Activated T-helper 1 cell treated with anti-CD3 and anti-CD28 coated beads, Interleukin-12 subunit alpha, Interleukin-12 subunit beta, Interleukin-2, Interleukin-4 antibody, amounts not matched to agents 30 ng/mL and 10 ng/mL and 1 ng/mL, durations not matched to agents 14 hours and 24 hours and 36 hours (primary cell): ENCODE results near the gene TRPV3. TPM values are rescaled to one million over a fixed set of nuclear protein-coding genes. Genes with fewer than 3 reads are reported as not detected.
"Not testable (repeated sequence)": the region's sequence is repeated elsewhere in the genome, so short reads cannot be mapped to it uniquely, and the experiment has no call there.

Experiments
- DNase-seq: peaks from one replicate; pipeline ENCODE4 v3.0.0; 2021; ENCODE audit warnings: low spot score
- H3K27ac Mint-ChIP-seq: one replicate; pipeline ENCODE4 v1.8.0; 2021; ENCODE audit warnings: mild to moderate bottlenecking, mixed read lengths
- H3K27me3 Mint-ChIP-seq: one replicate; pipeline ENCODE4 v1.8.0; 2022; ENCODE audit warnings: mild to moderate bottlenecking, moderate library complexity, mixed read lengths; ENCODE audit not compliant: insufficient read depth
- H3K36me3 Mint-ChIP-seq: one replicate; pipeline ENCODE4 v1.8.0; 2021; ENCODE audit warnings: low read depth, mixed read lengths
- H3K4me1 Mint-ChIP-seq: one replicate; pipeline ENCODE4 v1.8.0; 2021; ENCODE audit warnings: low read depth, mixed read lengths
- H3K4me3 Mint-ChIP-seq: one replicate; pipeline ENCODE4 v1.8.0; 2021; ENCODE audit warnings: mild to moderate bottlenecking, moderate library complexity, mixed read lengths
- H3K9me3 Mint-ChIP-seq: one replicate; pipeline ENCODE4 v1.8.0; 2021; ENCODE audit warnings: mixed read lengths
- intact Hi-C: fragments of 100-400 bp; cut with micrococcal nuclease; formaldehyde crosslinking; loops from one replicate; pipeline ENCODE4 v1.15.1; 2024
- total RNA-seq: library from RNA; stranded (reverse); gene quantifications from 2 replicates; pipeline ENCODE4 v1.2.3, GENCODE V29; 2022

TRPV3 gene
- total RNA-seq, 1 donor from 2014 or later, result 0.26 TPM

DNA sequence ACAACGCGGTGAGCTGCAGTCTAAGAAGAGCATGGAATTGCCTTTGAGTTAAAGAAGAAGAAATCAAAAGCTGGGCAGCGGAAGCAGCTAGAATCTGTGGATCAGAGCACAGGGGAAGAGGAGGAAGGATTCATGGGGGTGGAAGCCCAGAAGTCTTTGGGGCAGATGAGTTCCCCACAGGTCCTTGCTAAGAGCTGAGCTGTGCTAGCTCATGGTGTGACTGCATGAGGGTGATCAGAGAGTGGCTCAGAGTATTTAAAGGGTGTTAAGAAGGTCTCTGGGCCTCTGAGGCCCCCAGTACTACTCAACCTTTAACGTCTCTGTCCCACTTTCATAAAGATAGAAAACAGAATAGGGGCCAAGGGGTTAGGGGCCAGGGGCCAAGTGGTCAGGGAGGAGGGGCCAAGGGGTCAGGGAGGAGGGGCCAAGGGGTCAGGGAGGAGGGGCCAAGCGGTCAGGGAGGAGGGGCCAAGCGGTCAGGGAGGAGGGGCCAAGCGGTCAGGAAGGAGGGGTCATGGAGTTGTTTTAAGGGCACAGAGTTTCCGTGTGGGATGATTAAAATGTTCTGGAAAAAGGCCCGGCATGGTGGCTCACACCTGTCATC is 12.0 kb upstream of the TRPV3 start:
- no peak overlapping the region for H3K27ac Mint-ChIP-seq
- no peaks in the 10 kb centered on the region for H3K4me1 Mint-ChIP-seq
- H3K27me3 Mint-ChIP-seq, result no peaks in the 10 kb centered on the region
- H3K4me3 Mint-ChIP-seq, result no peak overlapping the region
- no peak for DNase-seq
- no peaks in the 10 kb centered on the region for H3K9me3 Mint-ChIP-seq
- peaks cover 7% of the 10 kb centered on the region for H3K36me3 Mint-ChIP-seq
- intact Hi-C loops, result no loop called here

DNA sequence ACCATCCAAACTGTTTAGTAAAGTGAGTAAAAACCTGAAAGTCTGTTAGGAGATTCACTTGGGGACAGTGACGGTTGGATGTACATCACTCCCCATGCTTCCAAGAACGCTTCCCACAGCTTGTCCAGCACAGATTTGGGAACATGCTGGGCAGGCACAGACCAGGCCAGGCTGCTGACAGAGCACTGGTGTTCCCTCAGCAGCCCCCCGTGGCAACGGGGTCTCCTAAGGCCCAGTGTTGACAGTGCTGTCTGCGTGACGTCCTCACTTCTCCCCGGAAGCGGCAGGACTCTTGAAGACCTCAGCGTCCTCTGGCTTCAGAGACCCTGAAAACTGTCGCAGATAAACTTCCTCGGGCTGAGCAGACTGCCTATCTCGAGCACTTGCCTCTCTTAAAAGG is 8.9 kb upstream of the TRPV3 start:
- DNase-seq, result no peak
- intact Hi-C loops, result no loop called here
- peaks cover 7% of the 10 kb centered on the region for H3K36me3 Mint-ChIP-seq
- H3K4me3 Mint-ChIP-seq, result no peak overlapping the region
- H3K9me3 Mint-ChIP-seq, result no peaks in the 10 kb centered on the region
- H3K27ac Mint-ChIP-seq, result no peak overlapping the region
- H3K4me1 Mint-ChIP-seq, result peaks cover 14% of the 10 kb centered on the region
- H3K27me3 Mint-ChIP-seq, result no peaks in the 10 kb centered on the region

DNA sequence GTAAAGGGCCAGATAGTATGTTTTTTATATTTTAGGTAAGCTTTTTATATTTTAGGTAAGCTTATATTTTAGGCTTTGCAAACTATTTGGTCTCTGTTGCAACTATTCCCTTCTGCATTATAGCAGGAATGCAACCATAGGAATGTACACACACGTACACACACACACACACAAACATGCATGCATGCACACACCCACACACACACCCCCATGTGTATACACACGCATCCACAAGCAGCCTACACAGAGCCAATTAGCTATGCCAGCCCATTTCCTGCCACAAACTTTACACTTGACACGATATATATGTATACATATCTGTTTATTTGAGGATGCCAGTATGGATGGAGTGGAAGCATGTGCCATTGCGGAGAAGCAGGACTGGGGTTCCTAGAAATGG is 7.5 kb upstream of the TRPV3 start:
- Mint-ChIP-seq H3K27me3 (no peaks in the 10 kb centered on the region), H3K27ac (no peak overlapping the region), H3K4me1 (peaks cover 14% of the 10 kb centered on the region), H3K36me3 (peaks cover 7% of the 10 kb centered on the region), H3K4me3 (no peak overlapping the region), H3K9me3 (no peaks in the 10 kb centered on the region)
- intact Hi-C loops, result no loop called here
- no peak for DNase-seq

DNA sequence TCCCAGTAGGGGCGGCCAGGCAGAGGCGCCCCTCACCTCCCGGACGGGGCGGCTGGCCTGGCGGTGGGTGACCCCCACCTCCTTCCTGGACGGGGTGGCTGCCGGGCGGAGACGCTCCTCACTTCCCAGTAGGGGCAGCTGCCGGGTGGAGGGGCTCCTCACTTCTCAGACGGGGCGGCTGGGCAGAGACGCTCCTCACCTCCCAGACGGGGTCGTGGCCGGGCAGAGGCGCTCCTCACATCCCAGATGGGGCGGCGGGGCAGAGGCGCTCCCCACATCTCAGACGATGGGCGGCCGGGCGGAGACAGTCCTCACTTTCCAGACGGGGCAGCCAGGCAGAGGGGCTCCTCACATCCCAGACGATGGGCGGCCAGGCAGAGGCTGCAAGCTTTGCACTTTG is 6.6 kb upstream of the TRPV3 start:
- DNase-seq, H3K9me3 Mint-ChIP-seq, H3K27me3 Mint-ChIP-seq, H3K4me3 Mint-ChIP-seq, H3K27ac Mint-ChIP-seq, H3K36me3 Mint-ChIP-seq, intact Hi-C loops: not testable (repeated sequence)
- peaks cover 16% of the 10 kb centered on the region for H3K4me1 Mint-ChIP-seq

DNA sequence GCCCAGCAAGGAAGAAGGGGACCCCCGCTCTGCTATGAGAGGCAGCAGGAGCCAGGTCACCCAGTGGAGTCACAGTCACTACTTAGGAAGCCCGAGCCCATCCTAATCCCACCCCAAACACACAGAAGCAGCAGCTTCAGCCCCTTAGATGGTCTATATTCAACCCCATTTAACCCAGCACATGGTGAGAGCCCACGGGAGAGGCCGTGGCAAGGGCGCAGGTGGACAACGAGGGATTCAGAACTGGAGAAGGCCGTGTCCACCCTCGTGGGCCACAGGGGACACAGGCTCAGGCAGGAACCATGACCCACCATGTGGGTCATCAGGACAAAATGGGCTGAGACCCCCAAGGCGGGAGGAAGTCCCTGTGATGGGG is 1.6 kb upstream of the TRPV3 start:
- peaks cover 34% of the 10 kb centered on the region for H3K4me1 Mint-ChIP-seq
- H3K27ac Mint-ChIP-seq, result peak overlapping the region; percentile 52
- DNase-seq, result no peak
- H3K4me3 Mint-ChIP-seq, result peak overlapping the region; percentile 30
- H3K9me3 Mint-ChIP-seq, result no peaks in the 10 kb centered on the region
- intact Hi-C loops, result no loop called here
- no peaks in the 10 kb centered on the region for H3K36me3 Mint-ChIP-seq
- peaks cover 2% of the 10 kb centered on the region for H3K27me3 Mint-ChIP-seq

DNA sequence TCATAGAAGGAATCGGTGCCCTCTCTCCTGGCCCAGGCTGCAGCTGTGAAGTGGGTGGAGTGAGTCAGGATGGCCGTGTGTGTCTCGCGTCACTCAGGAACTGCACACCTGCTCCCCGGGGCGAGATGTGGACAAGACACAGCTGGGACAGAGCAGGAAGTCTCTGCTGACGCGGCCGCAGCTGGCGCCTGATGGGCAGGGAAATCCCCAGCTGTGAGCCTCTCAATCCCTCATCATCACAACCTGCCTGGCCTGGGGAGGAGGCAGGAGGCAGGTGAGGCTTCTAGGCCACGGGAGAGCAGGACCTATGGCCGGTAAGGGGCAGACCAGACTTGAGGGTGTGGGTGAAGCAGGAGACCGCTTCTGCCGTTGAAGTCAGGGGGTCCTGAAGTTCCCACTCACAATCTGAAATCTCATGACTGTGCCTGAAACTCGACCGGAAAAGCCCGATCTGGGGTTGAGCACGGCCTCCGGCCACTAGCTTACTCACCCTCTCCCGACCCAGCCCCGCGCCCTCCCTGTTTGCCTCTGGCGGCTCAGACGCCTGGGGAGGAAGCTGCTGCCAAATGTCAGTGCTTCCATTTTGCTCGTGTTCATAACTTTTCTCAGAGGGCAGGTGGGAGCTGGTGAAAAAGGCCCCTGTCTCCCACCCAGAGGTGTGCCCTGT is 1.1 kb upstream of the TRPV3 start:
- peak overlapping the region; percentile 76 for H3K27ac Mint-ChIP-seq
- peak; percentile 42 for DNase-seq
- H3K27me3 Mint-ChIP-seq, result peaks cover 2% of the 10 kb centered on the region
- H3K36me3 Mint-ChIP-seq, result no peaks in the 10 kb centered on the region
- H3K9me3 Mint-ChIP-seq, result no peaks in the 10 kb centered on the region
- intact Hi-C loops, result no loop called here
- peak overlapping the region; percentile 61 for H3K4me3 Mint-ChIP-seq
- H3K4me1 Mint-ChIP-seq, result peaks cover 34% of the 10 kb centered on the region

DNA sequence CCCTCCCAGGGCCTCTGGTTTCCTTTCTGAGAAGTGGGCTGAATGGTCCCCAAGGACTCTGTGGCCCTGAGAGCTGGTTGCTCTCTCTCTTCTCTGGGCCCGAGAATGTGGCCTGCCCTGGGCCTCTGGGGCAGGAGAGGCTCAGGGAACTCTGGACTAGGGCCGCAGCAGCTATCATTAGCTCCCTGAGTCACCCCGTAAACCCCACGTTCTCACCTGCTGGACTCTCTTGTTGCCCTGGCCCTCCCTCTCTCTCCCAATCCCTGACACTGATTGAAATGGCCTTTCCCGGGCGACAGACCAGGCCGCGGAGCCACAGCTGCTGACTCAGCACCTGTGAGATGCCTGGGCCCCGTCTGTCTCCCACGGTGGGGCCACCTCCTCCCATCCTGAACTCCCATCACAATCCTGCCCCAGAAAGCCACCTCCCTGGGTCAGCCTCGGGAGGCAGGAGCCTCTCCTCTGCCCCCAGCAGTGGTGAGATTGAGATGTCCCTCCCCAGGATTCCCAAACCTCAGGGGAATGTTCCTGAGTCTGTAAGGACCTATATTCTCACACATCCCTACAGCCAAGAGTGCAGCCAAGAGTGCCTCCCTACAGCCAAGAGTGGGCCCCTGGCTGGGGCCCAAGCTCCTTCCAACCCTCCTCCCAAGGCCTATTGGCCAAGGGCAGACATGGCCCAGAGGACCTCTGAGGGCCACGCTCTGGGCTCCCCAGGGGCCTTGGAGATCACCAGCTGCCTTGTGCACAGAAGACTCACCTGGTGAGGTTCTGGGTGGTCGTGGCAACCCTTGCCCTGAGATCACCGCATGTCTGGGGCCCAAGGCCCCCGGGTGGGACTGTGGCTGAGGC is 470 bp downstream of the TRPV3 start:
- H3K4me1 Mint-ChIP-seq, result peaks cover 21% of the 10 kb centered on the region
- intact Hi-C loops, result no loop called here
- H3K9me3 Mint-ChIP-seq, result no peaks in the 10 kb centered on the region
- H3K27ac Mint-ChIP-seq, result no peak overlapping the region
- peaks cover 2% of the 10 kb centered on the region for H3K27me3 Mint-ChIP-seq
- H3K4me3 Mint-ChIP-seq, result no peak overlapping the region
- H3K36me3 Mint-ChIP-seq, result no peaks in the 10 kb centered on the region
- DNase-seq, result no peak

DNA sequence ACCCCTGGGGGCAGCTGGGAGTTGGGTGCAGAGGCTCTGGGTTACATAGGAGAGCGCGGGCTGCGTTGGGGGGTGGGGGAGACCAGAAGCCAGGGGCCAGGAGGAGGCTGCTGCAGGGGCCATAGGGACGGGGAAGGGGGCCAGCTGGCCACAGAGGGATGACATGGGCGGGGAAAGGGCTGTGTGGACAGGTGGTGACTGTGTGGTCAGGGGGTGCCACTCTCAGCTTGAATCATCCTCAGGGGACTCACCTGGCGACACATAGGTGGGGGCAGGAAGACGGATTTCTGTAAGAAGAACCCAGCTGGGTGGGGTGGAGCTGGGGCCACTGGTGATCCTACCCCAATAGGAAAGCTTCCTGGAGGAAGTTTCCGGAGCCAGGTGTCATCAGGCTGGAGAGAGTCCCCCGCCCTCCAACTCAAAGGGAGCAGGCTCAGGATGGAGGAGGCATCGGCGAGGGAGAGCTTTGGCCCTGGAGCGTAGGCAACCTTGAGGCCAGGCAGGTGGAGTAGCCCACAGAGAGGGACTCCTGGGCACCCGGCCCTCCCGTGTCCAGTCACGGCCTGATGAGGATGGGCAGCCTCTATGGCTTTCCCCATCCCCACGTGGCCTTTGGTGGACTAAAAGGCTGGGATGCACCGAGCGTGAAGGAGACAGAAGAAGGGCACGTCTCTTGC is 1.2 kb downstream of the TRPV3 start:
- intact Hi-C loops, result no loop called here
- peaks cover 2% of the 10 kb centered on the region for H3K27me3 Mint-ChIP-seq
- no peak overlapping the region for H3K27ac Mint-ChIP-seq
- H3K9me3 Mint-ChIP-seq, result no peaks in the 10 kb centered on the region
- H3K4me3 Mint-ChIP-seq, result no peak overlapping the region
- no peaks in the 10 kb centered on the region for H3K36me3 Mint-ChIP-seq
- no peak for DNase-seq
- H3K4me1 Mint-ChIP-seq, result peaks cover 21% of the 10 kb centered on the region

DNA sequence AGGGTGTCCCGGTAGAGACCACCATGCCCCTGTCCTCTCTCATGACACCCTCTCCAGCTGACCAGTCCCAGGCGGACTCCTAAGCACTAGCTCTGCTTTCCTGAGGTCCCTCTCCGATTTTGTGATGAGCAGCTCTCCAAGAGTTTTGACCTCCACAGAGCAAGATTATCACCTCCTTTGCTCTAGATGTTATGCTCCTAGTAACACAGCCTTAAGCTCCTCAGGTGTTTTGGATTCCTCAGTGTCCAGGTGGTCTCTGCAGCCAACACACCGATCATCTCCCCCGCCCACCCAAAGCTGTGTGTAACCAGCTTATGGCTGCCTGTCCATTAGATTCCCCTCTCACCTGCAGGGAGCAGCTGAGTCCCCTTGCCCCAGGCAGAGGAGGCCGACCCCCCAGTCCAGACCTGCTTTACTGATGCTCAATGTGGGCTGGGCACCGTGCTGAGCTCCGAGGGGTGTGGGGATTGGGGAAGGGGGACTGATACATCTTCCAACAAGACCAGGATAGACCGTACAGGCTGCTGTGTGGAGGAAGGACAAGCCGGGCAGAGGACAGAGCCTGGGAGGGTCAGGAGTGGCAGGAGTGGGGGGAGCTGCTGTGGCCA is 2.3 kb downstream of the TRPV3 start:
- H3K4me1 Mint-ChIP-seq, result peaks cover 21% of the 10 kb centered on the region
- peaks cover 4% of the 10 kb centered on the region for H3K27me3 Mint-ChIP-seq
- H3K36me3 Mint-ChIP-seq, result no peaks in the 10 kb centered on the region
- H3K4me3 Mint-ChIP-seq, result no peak overlapping the region
- intact Hi-C loops, result no loop called here
- H3K27ac Mint-ChIP-seq, result no peak overlapping the region
- H3K9me3 Mint-ChIP-seq, result no peaks in the 10 kb centered on the region
- DNase-seq, result no peak

DNA sequence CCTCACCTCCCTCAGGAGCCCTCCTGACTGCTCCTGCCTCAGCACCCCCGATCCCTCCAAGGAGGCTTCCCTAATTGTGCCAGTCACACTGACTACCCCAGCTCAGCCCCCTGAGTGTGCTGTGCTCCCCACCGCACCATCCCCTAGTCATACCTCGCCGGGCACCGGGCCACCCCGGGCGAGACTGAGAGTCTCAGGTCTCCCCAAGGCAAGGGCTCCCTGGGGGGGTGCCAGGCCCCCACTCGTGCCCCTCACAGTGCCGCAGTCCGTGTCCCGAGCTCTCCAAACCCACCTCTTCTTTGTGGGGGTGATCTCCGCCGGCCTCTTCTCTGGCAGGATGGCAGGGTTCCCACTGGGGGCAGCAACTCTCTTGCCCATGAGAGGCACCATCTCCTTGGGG is 3.2 kb downstream of the TRPV3 start:
- Mint-ChIP-seq H3K27ac (no peak overlapping the region), H3K4me1 (peaks cover 20% of the 10 kb centered on the region), H3K9me3 (no peaks in the 10 kb centered on the region), H3K4me3 (no peak overlapping the region), H3K27me3 (peaks cover 3% of the 10 kb centered on the region), H3K36me3 (no peaks in the 10 kb centered on the region)
- intact Hi-C loops, result no loop called here
- DNase-seq, result no peak

DNA sequence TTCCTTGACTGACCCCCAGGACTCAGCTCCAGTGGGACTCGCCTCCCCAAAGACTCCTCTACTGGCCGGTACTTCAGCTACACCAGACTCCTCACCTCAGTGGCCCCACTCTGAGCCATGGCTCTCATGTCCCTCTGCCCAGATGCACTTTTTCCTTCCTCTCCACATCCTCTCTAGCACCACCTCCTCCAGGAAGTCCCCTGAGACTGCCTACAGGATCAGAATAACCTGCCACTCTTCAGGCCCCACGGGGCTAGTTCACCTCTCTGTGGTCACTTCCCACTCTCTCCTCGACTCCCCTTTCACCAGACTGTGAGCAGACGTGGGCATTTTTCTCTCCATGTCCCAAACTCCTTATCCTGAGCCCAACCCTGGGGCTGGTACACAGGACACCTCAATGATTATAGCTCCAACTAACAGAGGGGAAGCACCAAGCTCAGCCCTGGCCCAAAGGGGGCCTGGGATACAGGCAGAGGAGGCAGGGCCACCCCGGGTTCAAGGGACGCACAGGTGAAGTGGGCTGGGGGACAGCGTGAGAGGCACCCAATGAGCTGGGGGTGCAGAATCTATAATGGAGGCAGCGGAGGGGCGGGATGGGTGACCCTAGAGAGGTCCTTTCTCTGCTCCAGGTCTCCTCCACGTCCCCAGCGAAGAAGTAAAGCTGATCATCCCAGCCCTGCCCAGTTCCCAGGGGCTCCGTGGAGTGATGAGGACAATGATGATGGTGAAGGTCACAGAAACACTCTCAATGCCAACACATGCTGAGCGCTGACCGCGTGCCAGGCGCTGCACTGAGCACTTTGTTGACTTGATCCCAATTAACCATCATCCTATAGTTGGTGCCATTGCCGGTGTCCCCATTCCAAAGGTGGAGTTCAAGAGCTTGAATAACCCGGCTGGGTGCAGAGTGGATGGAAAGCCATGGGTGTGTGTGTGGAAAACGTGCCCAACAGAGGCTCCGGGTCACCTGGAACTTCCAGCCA is 3.9 kb downstream of the TRPV3 start:
- H3K9me3 Mint-ChIP-seq, result no peaks in the 10 kb centered on the region
- no peak overlapping the region for H3K4me3 Mint-ChIP-seq
- H3K36me3 Mint-ChIP-seq, result no peaks in the 10 kb centered on the region
- H3K27ac Mint-ChIP-seq, result no peak overlapping the region
- intact Hi-C loops, result no loop called here
- peaks cover 13% of the 10 kb centered on the region for H3K4me1 Mint-ChIP-seq
- H3K27me3 Mint-ChIP-seq, result peaks cover 2% of the 10 kb centered on the region
- no peak for DNase-seq

DNA sequence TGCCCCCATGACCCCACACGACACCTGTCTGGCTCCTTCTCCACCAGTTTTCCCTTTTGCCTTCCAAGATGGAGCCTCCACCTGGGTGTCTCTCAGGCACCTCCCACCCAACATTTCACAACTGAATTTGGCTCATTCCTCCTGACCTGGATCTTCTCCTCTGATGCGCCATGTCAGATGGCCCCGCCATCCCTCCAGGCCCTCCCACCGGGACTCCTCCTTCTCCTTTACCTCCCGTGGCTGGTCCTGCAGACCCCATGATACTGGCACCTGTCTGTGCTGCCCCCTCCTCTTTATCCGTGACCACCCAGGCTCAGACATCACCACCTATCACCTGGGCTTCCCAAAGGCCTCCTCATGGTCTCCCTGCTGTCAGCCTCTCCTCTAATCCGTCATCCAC is 4.7 kb downstream of the TRPV3 start:
- Mint-ChIP-seq H3K4me3 (no peak overlapping the region), H3K27ac (no peak overlapping the region), H3K36me3 (no peaks in the 10 kb centered on the region), H3K9me3 (no peaks in the 10 kb centered on the region), H3K27me3 (peaks cover 2% of the 10 kb centered on the region), H3K4me1 (peaks cover 6% of the 10 kb centered on the region)
- DNase-seq, result no peak
- intact Hi-C loops, result no loop called here
